Hepatocyte (in vitro differentiated cells): ENCODE measurements around the gene GPHN.

Experiments used
- CTCF ChIP-seq: fragments of 200-600 bp; sonication (generic); IDR thresholded peaks from 2 replicates; pipeline ENCODE4 v1.5.1; 2016; ENCODE audit warnings: antibody characterized with exemption, mild to moderate bottlenecking; ENCODE audit not compliant: poor library complexity
- EZH2 ChIP-seq: fragments of 200-600 bp; sonication (generic); IDR thresholded peaks from 2 replicates; pipeline ENCODE4 v1.6.1; 2016; ENCODE audit warnings: antibody characterized with exemption, mild to moderate bottlenecking, borderline replicate concordance
- EZH2phosphoT487 ChIP-seq: fragments of 200-600 bp; sonication (generic); IDR thresholded peaks from one replicate; pipeline ENCODE4 v1.6.1; 2018; ENCODE audit warnings: antibody characterized with exemption, mild to moderate bottlenecking, low read depth, moderate library complexity; ENCODE audit not compliant: unreplicated experiment, severe bottlenecking

- TF ChIP-seq EZH2, result no peak
- no peak for TF ChIP-seq CTCF
- no peak for TF ChIP-seq EZH2phosphoT487
Measured at GRCh38 chr14:66645716-66646115, 137.8 kb downstream of the GPHN start.
